NCI-H2227 (cell line): ENCODE results near the gene LDAH.

Experiments
- DNase-seq: peaks from one replicate; lab custom pipeline; 2025; ENCODE audit not compliant: unreplicated experiment; lab: John Stamatoyannopoulos, UW

The LDAH gene

GRCh38 chr2:20684581-20685063, 138.3 kb downstream of the LDAH start:
- no peak for DNase-seq

GRCh38 chr2:20682167-20682920, 140.6 kb downstream of the LDAH start:
- no peak for DNase-seq

GRCh38 chr2:20680744-20681375, 142.0 kb downstream of the LDAH start:
- no peak for DNase-seq

- no peak for DNase-seq
Observed at GRCh38 chr2:20678780-20679179, 144.1 kb downstream of the LDAH start.

- DNase-seq: no peak
Observed at GRCh38 chr2:20678086-20678395, 144.9 kb downstream of the LDAH start.

GRCh38 chr2:20677301-20678085, 145.4 kb downstream of the LDAH start:
- DNase-seq: no peak

GRCh38 chr2:20676353-20677215, 146.3 kb downstream of the LDAH start:
- no peak for DNase-seq

- peak; percentile 13 for DNase-seq
Observed at GRCh38 chr2:20675701-20676352, 147.1 kb downstream of the LDAH start.

- DNase-seq: no peak
Observed at GRCh38 chr2:20674974-20675679, 147.8 kb downstream of the LDAH start.

GRCh38 chr2:20674309-20674965, 148.5 kb downstream of the LDAH start:
- no peak for DNase-seq

- DNase-seq: no peak
Observed at GRCh38 chr2:20673686-20674308, 149.1 kb downstream of the LDAH start.

- DNase-seq: no peak
Observed at GRCh38 chr2:20672201-20672951, 150.5 kb downstream of the LDAH start.

GRCh38 chr2:20671736-20672080, 151.2 kb downstream of the LDAH start:
- no peak for DNase-seq

- no peak for DNase-seq
Observed at GRCh38 chr2:20671036-20671735, 151.7 kb downstream of the LDAH start.

- DNase-seq: no peak
Observed at GRCh38 chr2:20670315-20671035, 152.4 kb downstream of the LDAH start.

- no peak for DNase-seq
Observed at GRCh38 chr2:20669562-20670314, 153.2 kb downstream of the LDAH start.
